Measurements from ENCODE around the gene IGSF21. TPM values are rescaled to one million over a fixed set of nuclear protein-coding genes. Genes with fewer than 3 reads are reported as not detected.
A peak's percentile ranks its signal among the peaks of the same experiment; 100 is the strongest.

Gene IGSF21
- total RNA-seq, 1 experiment from 2014 or later, result 5.2 TPM

- peak overlapping the region in 1 of 3 experiments; percentile 40; a peak in 1 of 7 replicates for H3K27ac Mint-ChIP-seq
- Histone ChIP-seq H2BK15ac (ENCODE audit: low read depth, low read length) (no peak overlapping the region), H3K27ac (ENCODE audit: insufficient read length, low read depth, low read length) (no peak overlapping the region), H2BK12ac (ENCODE audit: insufficient read length, low read depth, low read length) (no peak overlapping the region), H2BK5ac (ENCODE audit: insufficient read length, low read length) (no peak overlapping the region), H4K91ac (ENCODE audit: insufficient read length, low read depth, low read length) (no peak overlapping the region), H3K79me1 (ENCODE audit: insufficient read depth, low read depth, low read length, poor library complexity, severe bottlenecking) (no peaks in the 10 kb centered on the region), H2AK5ac (ENCODE audit: insufficient read length, low read length) (no peak overlapping the region), H4K5ac (ENCODE audit: insufficient read length, low read depth, low read length) (no peak overlapping the region), H3K23ac (ENCODE audit: insufficient read length, low read depth, low read length) (no peak overlapping the region), H2AFZ (ENCODE audit: low read length) (no peak overlapping the region), H3K79me2 (ENCODE audit: insufficient read depth, low read length) (no peaks in the 10 kb centered on the region), H3K27me3 (ENCODE audit: insufficient read depth, low read length) (no peaks in the 10 kb centered on the region), H2BK120ac (ENCODE audit: low read depth, low read length, poor library complexity, severe bottlenecking) (no peak overlapping the region), H3K9ac (ENCODE audit: extremely low read depth, insufficient read length, low read length) (no peak overlapping the region), H3K4me2 (ENCODE audit: insufficient read depth, insufficient read length, low read length) (no peak overlapping the region), H3K56ac (ENCODE audit: insufficient read length, low read depth, low read length) (no peak overlapping the region), H4K20me1 (ENCODE audit: control insufficient read depth, insufficient read depth, insufficient read length) (no peaks in the 10 kb centered on the region), H3K4me1 (ENCODE audit: insufficient read depth, low read length) (peaks cover 19% of the 10 kb centered on the region; the same call in 1 of the 2 replicates), H3K9me3 (ENCODE audit: control insufficient read depth, low read depth, low read length) (peaks cover 7% of the 10 kb centered on the region), H2BK20ac (ENCODE audit: low read depth, low read length, poor library complexity, severe bottlenecking) (no peak overlapping the region), H3K23me2 (ENCODE audit: insufficient read length, low read depth, low read length, poor library complexity, severe bottlenecking) (no peaks in the 10 kb centered on the region), H3K4ac (ENCODE audit: low read depth, low read length) (no peak overlapping the region), H3T11ph (ENCODE audit: low read length) (no peak overlapping the region), H3K14ac (ENCODE audit: insufficient read depth, low read length) (no peak overlapping the region), H3K18ac (ENCODE audit: insufficient read length, low read depth, low read length) (no peak overlapping the region), H4K8ac (replicated peaks; ENCODE audit: insufficient read length, low read depth, low read length) (no peak overlapping the region)
- WGBS (ENCODE audit: extremely low coverage, insufficient read length, low lambda C conversion rate), result no CpG with 5 or more reads among the region's 8 CpGs
- peaks cover 61 to 85% of the 10 kb centered on the region in 2 experiments for H3K4me1 Mint-ChIP-seq
- TF ChIP-seq, protein P1, sequence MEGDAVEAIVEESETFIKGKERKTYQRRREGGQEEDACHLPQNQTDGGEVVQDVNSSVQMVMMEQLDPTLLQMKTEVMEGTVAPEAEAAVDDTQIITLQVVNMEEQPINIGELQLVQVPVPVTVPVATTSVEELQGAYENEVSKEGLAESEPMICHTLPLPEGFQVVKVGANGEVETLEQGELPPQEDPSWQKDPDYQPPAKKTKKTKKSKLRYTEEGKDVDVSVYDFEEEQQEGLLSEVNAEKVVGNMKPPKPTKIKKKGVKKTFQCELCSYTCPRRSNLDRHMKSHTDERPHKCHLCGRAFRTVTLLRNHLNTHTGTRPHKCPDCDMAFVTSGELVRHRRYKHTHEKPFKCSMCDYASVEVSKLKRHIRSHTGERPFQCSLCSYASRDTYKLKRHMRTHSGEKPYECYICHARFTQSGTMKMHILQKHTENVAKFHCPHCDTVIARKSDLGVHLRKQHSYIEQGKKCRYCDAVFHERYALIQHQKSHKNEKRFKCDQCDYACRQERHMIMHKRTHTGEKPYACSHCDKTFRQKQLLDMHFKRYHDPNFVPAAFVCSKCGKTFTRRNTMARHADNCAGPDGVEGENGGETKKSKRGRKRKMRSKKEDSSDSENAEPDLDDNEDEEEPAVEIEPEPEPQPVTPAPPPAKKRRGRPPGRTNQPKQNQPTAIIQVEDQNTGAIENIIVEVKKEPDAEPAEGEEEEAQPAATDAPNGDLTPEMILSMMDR (conservative IDR thresholded peaks at IDR 0.05), result no peak
- DNase-seq, result no peak
- H3K36me3 Mint-ChIP-seq (ENCODE audit: insufficient read depth in 1 of 3, low read depth in 3 of 3), result peaks cover 30 to 34% (median 30%) of the 10 kb centered on the region in 3 experiments
- peaks cover 27% of the 10 kb centered on the region in 2 experiments for H3K9me3 Mint-ChIP-seq
- H3K4me3 Mint-ChIP-seq, result no peak overlapping the region
- no peaks in the 10 kb centered on the region; the same call in 1 of the 2 replicates for H3K27me3 Mint-ChIP-seq (ENCODE audit: low read depth)
These were observed 304.4 kb downstream of the IGSF21 start for GRCh38 chr1:18411820-18412641.

All from H9 (cell line).